ENCODE data around the gene PLPPR3.

The PLPPR3 gene

GRCh38 chr19:799076-799881 is 22.5 kb downstream of the PLPPR3 start:
- no peak for DNase-seq (ENCODE audit: low spot score)
- H3K27ac ChIP-seq, result peak overlapping the region; percentile 99
- CTCF ChIA-PET, result interaction anchor here (0.7 to 1.1 kb wide), 2 partner anchors 10 to 11 kb away, joined by 3 to 4 read pairs; no protein-coding TSS in a partner anchor
- POLR2A ChIA-PET (ENCODE audit: low non-redundant PET), result interaction anchor here (0.9 to 1.1 kb wide), 2 partner anchors 20 to 29 kb away, joined by 3 read pairs; no protein-coding TSS in a partner anchor
- TF ChIP-seq CTCF (conservative IDR thresholded peaks at IDR 0.05; ENCODE audit: low read depth), result peak; percentile 19; the same call in 1 of the 2 replicates

- no peak for TF ChIP-seq CTCF (conservative IDR thresholded peaks at IDR 0.05; ENCODE audit: low read depth)
- ChIA-PET CTCF (interaction anchor here (0.6 to 1.1 kb wide), 2 partner anchors 11 to 158 kb away, joined by 3 to 4 read pairs; no protein-coding TSS in a partner anchor), POLR2A (ENCODE audit: low non-redundant PET) (interaction anchor here (1.1 kb wide), 1 partner anchor 20 kb away, joined by 3 read pairs; no protein-coding TSS in a partner anchor)
- peak overlapping the region; percentile 99 for H3K27ac ChIP-seq
- no peak for DNase-seq (ENCODE audit: low spot score)
Measured at GRCh38 chr19:798415-799075, 23.2 kb downstream of the PLPPR3 start.

GRCh38 chr19:797528-798414 is 24.0 kb downstream of the PLPPR3 start:
- ChIA-PET CTCF (interaction anchor here (0.6 kb wide), 1 partner anchor 159 kb away, joined by 3 read pairs; no protein-coding TSS in a partner anchor), POLR2A (ENCODE audit: low non-redundant PET) (no interaction called here)
- peak; percentile 89 for DNase-seq (ENCODE audit: low spot score)
- peak overlapping the region; percentile 99 for H3K27ac ChIP-seq
- no peak for TF ChIP-seq CTCF (conservative IDR thresholded peaks at IDR 0.05; ENCODE audit: low read depth)

- ChIA-PET CTCF (interaction anchor here (0.6 kb wide), 1 partner anchor 198 kb away, joined by 4 read pairs; no protein-coding TSS in a partner anchor), POLR2A (ENCODE audit: low non-redundant PET) (no interaction called here)
- H3K27ac ChIP-seq, result peak within 1 kb of the TSS; percentile 99
- no peak for TF ChIP-seq CTCF (conservative IDR thresholded peaks at IDR 0.05; ENCODE audit: low read depth)
- peak; percentile 97 for DNase-seq (ENCODE audit: low spot score)
Measured at GRCh38 chr19:796692-797527, 24.8 kb downstream of the PLPPR3 start, which contains the start of gene PTBP1. TSS of gene PTBP1 (plus strand) at chr19:797452. CDS start at chr19:797498, 46 bp downstream.

- DNase-seq (ENCODE audit: low spot score), result no peak
- POLR2A ChIA-PET (ENCODE audit: low non-redundant PET), result no interaction called here
- no peak for TF ChIP-seq CTCF (conservative IDR thresholded peaks at IDR 0.05; ENCODE audit: low read depth)
- peak overlapping the region; percentile 99 for H3K27ac ChIP-seq
- CTCF ChIA-PET, result no interaction called here
Measured at GRCh38 chr19:795691-796581, 25.8 kb downstream of the PLPPR3 start.

All from RWPE1 (cell line).